ENCODE data around the gene DDX42. TPM values are rescaled to one million over a fixed set of nuclear protein-coding genes. Genes with fewer than 3 reads are reported as not detected.
"Not testable (repeated sequence)": the region's sequence is repeated elsewhere in the genome, so short reads cannot be mapped to it uniquely, and the experiment has no call there.

Gene DDX42
- total and polyA plus RNA-seq, 12 donors, result 27.7 to 69.9 (median 61.8) TPM

DNA sequence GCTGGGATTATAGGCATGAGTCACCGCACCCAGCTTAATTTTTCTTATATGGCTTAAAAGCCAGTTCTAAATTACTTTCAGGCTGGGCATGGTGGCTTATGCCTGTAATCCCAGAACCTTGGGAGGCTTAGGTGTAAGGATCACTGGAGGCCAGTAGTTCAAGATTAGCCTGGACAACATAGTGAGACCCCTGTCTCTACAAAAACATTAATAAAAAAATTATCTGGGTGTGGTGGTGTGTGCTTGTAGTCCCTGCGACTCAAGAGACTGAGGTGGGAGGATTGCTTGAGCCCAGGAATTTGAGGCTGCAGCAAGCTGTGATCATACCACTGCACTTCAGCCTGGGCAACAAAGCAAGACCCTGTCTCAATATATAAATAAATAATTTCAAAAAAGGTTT, 79.3 kb downstream of the DDX42 start:
- H3K4me3 ChIP-seq, result no peak overlapping the region
- no peaks in the 10 kb centered on the region for H3K36me3 ChIP-seq
- ATAC-seq (no peak), DNase-seq (no peak)
- H3K9me3 ChIP-seq, result peaks cover 0 to 5% (median 0%) of the 10 kb centered on the region in 11 donors
- intact Hi-C loops (cut with DNase I), result no loop called here
- H3K27me3 ChIP-seq, result no peaks in the 10 kb centered on the region
- TF ChIP-seq, protein P1, sequence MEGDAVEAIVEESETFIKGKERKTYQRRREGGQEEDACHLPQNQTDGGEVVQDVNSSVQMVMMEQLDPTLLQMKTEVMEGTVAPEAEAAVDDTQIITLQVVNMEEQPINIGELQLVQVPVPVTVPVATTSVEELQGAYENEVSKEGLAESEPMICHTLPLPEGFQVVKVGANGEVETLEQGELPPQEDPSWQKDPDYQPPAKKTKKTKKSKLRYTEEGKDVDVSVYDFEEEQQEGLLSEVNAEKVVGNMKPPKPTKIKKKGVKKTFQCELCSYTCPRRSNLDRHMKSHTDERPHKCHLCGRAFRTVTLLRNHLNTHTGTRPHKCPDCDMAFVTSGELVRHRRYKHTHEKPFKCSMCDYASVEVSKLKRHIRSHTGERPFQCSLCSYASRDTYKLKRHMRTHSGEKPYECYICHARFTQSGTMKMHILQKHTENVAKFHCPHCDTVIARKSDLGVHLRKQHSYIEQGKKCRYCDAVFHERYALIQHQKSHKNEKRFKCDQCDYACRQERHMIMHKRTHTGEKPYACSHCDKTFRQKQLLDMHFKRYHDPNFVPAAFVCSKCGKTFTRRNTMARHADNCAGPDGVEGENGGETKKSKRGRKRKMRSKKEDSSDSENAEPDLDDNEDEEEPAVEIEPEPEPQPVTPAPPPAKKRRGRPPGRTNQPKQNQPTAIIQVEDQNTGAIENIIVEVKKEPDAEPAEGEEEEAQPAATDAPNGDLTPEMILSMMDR (IDR thresholded peaks at IDR 0.05), result no peak
- 86 to 97% methylated on average over 2 of the region's 2 CpGs for WGBS, 2 donors
- peaks cover 0 to 12% (median 0%) of the 10 kb centered on the region in 9 donors for H3K4me1 ChIP-seq
- H3K27ac ChIP-seq, result no peak overlapping the region

GRCh38 chr17:63854709-63855108, 80.7 kb downstream of the DDX42 start:
- intact Hi-C loops (cut with DNase I), result no loop called here
- TF ChIP-seq, protein P1 (IDR thresholded peaks at IDR 0.05), result no peak
- H3K4me3 ChIP-seq, result no peak overlapping the region
- no peaks in the 10 kb centered on the region for H3K9me3 ChIP-seq
- ATAC-seq (no peak), DNase-seq (no peak)
- no peaks in the 10 kb centered on the region for H3K36me3 ChIP-seq
- no peak overlapping the region for H3K27ac ChIP-seq
- 81 to 84% methylated on average over 5 of the region's 5 CpGs for WGBS, 2 donors
- H3K4me1 ChIP-seq, result no peaks in the 10 kb centered on the region
- no peaks in the 10 kb centered on the region for H3K27me3 ChIP-seq

DNA sequence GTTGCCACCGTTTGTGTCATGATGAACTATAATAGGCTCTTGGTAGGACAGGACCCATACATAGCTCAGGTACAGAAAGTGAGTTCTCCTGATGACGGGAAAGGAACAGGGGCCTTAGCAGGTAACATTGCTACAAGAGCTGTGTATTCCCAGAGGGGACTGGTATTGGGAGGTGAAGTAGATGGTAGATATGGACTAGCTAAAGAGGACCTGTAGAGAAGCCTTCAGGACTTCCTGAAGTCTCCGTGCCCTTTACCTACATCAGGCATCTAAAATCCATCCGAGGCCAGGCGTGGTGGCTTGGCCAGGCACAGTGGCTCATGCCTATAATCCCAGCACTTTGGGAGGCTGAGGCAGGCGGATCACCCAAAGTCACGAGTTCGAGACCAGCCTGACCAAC, 81.2 kb downstream of the DDX42 start:
- intact Hi-C loops (cut with DNase I), result no loop called here

DNA sequence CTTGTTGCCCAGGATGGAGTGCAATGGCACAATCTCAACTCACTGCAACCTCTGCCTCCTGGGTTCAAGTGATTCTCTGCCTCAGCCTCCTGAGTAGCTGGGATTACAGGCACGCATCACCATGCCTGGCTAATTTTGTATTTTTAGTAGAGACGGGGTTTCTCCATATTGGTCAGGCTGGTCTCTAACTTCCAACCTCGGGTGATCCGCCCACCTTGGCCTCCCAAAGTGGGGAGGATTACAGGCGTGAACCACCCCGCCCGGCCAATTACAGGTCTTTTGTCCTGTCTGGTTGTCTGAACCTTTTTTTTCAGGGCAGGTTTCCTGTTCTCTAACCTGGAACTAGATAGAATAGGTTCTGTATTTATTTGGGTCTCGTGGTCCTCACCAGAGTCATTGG, 82.5 kb downstream of the DDX42 start:
- DNase-seq; H3K9me3 ChIP-seq; H3K27ac ChIP-seq; intact Hi-C loops (cut with DNase I); H3K36me3 ChIP-seq; H3K27me3 ChIP-seq; ATAC-seq; H3K4me1 ChIP-seq; H3K4me3 ChIP-seq: not testable (repeated sequence)
- 91 to 93% methylated on average over 8 of the region's 8 CpGs for WGBS, 2 donors

More for the DNA sequence above, 81.2 kb downstream of the DDX42 start:
- Histone ChIP-seq H3K27me3 (no peaks in the 10 kb centered on the region), H3K27ac (no peak overlapping the region), H3K9me3 (no peaks in the 10 kb centered on the region), H3K4me1 (no peaks in the 10 kb centered on the region), H3K4me3 (no peak overlapping the region), H3K36me3 (no peaks in the 10 kb centered on the region)
- WGBS, 2 donors, result 89% methylated on average over 8 of the region's 8 CpGs
- TF ChIP-seq, protein P1 (IDR thresholded peaks at IDR 0.05), result no peak
- no peak for ATAC-seq
- no peak for DNase-seq

DNA sequence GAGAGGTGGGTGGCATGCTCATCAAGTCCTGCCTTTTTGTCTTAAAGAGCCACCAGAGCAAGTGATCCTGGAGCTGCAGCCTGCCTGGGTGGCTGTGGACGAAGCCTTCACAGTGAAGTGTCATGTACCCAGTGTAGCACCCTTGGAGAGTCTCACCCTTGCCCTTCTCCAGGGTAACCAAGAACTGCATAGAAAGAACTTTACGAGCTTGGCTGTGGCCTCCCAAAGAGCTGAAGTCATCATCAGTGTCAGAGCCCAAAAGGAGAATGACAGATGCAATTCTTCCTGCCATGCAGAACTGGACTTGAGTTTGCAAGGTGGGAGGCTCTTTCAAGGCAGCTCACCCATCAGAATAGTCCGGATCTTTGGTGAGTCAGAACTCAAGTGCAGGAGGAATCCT, 85.3 kb downstream of the DDX42 start:
- TF ChIP-seq, protein P1 (IDR thresholded peaks at IDR 0.05), result no peak
- DNase-seq (no peak), ATAC-seq (no peak)
- no peaks in the 10 kb centered on the region for H3K9me3 ChIP-seq
- no peaks in the 10 kb centered on the region for H3K27me3 ChIP-seq
- no peak overlapping the region for H3K27ac ChIP-seq
- intact Hi-C loops (cut with DNase I), result no loop called here
- no peaks in the 10 kb centered on the region for H3K4me1 ChIP-seq
- no peak overlapping the region for H3K4me3 ChIP-seq
- no peaks in the 10 kb centered on the region for H3K36me3 ChIP-seq
- 85 to 90% methylated on average over 3 of the region's 3 CpGs for WGBS, 2 donors

- DNase-seq; H3K27ac ChIP-seq; intact Hi-C loops (cut with DNase I); H3K4me1 ChIP-seq; H3K4me3 ChIP-seq; H3K27me3 ChIP-seq; H3K36me3 ChIP-seq; H3K9me3 ChIP-seq: not testable (repeated sequence)
- ATAC-seq, result peak in 3 of 8 donors; percentile 36 to 50 (median 44)
- WGBS, 2 donors, result 72 to 81% methylated on average over 7 of the region's 7 CpGs
Observed at GRCh38 chr17:63866625-63867024, 92.7 kb downstream of the DDX42 start.

All from heart right ventricle (tissue), 16 donors.